ENCODE data around the gene HAT1. TPM values are rescaled to one million over a fixed set of nuclear protein-coding genes. Genes with fewer than 3 reads are reported as not detected.

Gene HAT1
- total RNA-seq, 1 donor from 2014 or later: 68.2 TPM

DNA sequence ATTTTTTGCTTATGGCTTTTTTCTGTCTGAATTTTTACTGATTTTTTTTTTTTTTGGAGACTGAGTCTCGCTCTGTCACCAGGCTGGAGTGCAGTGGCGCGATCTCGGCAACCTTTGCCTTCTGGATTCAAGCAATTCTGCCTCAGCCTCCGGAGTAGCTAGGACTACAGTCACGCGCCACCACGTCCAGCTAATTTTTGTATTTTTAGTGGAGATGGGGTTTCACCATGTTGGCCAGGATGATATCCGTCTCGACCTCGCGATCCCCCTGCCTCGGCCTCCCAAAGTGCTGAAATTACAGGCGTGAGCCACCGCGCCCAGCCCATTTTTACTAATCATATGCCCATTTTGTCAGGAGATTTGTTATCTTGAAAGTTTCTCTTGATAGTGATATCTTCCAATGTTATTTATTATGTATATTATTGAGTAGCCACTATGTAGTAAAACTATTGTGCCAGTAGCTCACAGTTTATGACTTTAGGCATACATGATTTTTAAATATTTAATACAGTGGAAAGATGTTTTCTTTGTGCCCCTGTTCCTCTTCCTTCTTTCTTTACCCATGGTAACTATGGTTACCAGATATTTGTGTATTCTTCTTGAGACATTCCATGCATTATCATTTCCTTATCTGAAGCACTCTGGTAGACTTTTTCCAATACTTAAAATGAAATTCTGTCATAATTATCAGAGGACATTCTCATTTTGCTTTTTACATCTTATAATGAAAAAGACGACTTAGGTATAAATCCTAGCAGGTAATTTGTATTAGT, 2.1 kb downstream of the HAT1 start:
- Mint-ChIP-seq H3K4me1 (ENCODE audit: low read depth) (peaks cover 44% of the 10 kb centered on the region), H3K36me3 (ENCODE audit: low read depth) (peaks cover 20% of the 10 kb centered on the region), H3K27ac (no peak overlapping the region), H3K9me3 (no peaks in the 10 kb centered on the region), H3K27me3 (ENCODE audit: insufficient read depth) (peaks cover 2% of the 10 kb centered on the region), H3K4me3 (peak overlapping the region; percentile 98)
- intact Hi-C loops (cut with micrococcal nuclease): loop anchor here (5.0 to 10.0 kb wide), 2 partner anchors 217 to 1560 kb away; no protein-coding TSS in a partner anchor
- DNase-seq (ENCODE audit: low spot score): no peak

DNA sequence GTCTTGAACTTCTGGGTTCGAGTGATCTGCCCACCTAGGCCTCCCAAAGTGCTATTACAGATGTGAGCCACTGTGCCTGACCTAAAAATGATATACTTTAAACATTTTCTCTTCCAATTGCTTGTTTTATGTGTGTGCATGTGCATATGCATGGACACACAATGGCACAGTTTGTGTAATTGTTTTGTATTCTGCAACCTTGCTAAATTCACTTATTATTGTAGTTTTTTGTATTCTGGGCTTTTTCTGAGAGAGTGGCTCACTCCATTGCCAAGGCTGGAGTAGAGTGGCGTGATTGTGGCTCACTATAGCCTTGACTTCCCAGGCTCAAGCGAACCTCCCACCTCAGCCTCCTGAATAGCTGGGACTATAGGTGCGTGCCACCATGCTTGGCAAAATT, 8.1 kb downstream of the HAT1 start:
- no peak for DNase-seq (ENCODE audit: low spot score)
- peaks cover 24% of the 10 kb centered on the region for H3K4me1 Mint-ChIP-seq (ENCODE audit: low read depth)
- no peaks in the 10 kb centered on the region for H3K9me3 Mint-ChIP-seq
- H3K4me3 Mint-ChIP-seq: no peak overlapping the region
- intact Hi-C loops (cut with micrococcal nuclease): no loop called here
- no peak overlapping the region for H3K27ac Mint-ChIP-seq
- peaks cover 51% of the 10 kb centered on the region for H3K36me3 Mint-ChIP-seq (ENCODE audit: low read depth)
- no peaks in the 10 kb centered on the region for H3K27me3 Mint-ChIP-seq (ENCODE audit: insufficient read depth)

GRCh38 chr2:171939058-171939742, 16.9 kb downstream of the HAT1 start:
- DNase-seq (ENCODE audit: low spot score): no peak
- peaks cover 11% of the 10 kb centered on the region for H3K36me3 Mint-ChIP-seq (ENCODE audit: low read depth)
- no peak overlapping the region for H3K4me3 Mint-ChIP-seq
- H3K27ac Mint-ChIP-seq: no peak overlapping the region
- H3K27me3 Mint-ChIP-seq (ENCODE audit: insufficient read depth): no peaks in the 10 kb centered on the region
- H3K4me1 Mint-ChIP-seq (ENCODE audit: low read depth): peaks cover 16% of the 10 kb centered on the region
- H3K9me3 Mint-ChIP-seq: no peaks in the 10 kb centered on the region
- intact Hi-C loops (cut with micrococcal nuclease): no loop called here

GRCh38 chr2:171939743-171940071, 17.4 kb downstream of the HAT1 start:
- Mint-ChIP-seq H3K27ac (no peak overlapping the region), H3K4me3 (no peak overlapping the region), H3K27me3 (ENCODE audit: insufficient read depth) (no peaks in the 10 kb centered on the region), H3K4me1 (ENCODE audit: low read depth) (peaks cover 13% of the 10 kb centered on the region), H3K9me3 (no peaks in the 10 kb centered on the region), H3K36me3 (ENCODE audit: low read depth) (peaks cover 13% of the 10 kb centered on the region)
- DNase-seq (ENCODE audit: low spot score): no peak
- intact Hi-C loops (cut with micrococcal nuclease): no loop called here

DNA sequence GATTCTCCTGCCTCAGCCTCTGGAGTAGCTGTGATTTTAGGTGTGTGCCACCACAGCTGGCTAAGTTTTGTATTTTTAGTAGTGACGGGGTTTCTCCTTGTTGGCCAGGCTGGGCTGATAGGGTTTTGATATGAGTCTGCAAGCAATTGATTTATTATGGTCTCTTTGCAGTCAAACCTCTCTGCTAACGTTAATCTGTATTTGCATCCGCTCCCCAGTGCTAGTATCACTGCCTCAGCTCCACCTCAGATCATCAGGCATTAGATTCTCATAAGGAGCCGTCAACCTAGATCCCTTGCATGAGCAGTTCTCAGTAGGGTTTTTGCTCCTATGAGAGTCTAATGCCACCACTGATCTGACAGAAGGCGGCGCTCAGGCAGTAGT, 19.0 kb downstream of the HAT1 start:
- Mint-ChIP-seq H3K4me3 (no peak overlapping the region), H3K4me1 (ENCODE audit: low read depth) (peaks cover 6% of the 10 kb centered on the region), H3K27me3 (ENCODE audit: insufficient read depth) (no peaks in the 10 kb centered on the region), H3K36me3 (ENCODE audit: low read depth) (peaks cover 12% of the 10 kb centered on the region), H3K9me3 (no peaks in the 10 kb centered on the region), H3K27ac (no peak overlapping the region)
- intact Hi-C loops (cut with micrococcal nuclease): no loop called here
- DNase-seq (ENCODE audit: low spot score): no peak

DNA sequence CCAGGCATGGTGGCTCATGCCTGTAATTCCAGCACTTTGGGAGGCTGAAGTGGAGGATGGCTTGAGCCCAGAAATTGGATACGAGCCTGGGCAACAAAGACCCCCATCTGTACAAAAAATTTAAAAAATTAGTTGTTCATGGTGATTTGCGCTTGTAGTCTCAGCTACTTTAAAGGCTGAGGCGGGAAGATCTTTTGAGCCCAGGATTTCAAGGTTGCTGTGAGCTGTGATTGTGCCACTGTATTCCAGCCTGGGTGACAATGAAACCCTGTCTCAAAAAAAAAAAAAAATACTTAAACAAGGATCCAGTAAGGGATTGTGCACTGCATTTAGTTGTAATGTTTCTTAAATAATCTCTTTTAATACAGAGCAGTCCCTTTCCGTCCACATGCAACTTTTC, 21.6 kb downstream of the HAT1 start:
- peaks cover 10% of the 10 kb centered on the region for H3K36me3 Mint-ChIP-seq (ENCODE audit: low read depth)
- H3K4me3 Mint-ChIP-seq: no peak overlapping the region
- intact Hi-C loops (cut with micrococcal nuclease): no loop called here
- no peak for DNase-seq (ENCODE audit: low spot score)
- H3K9me3 Mint-ChIP-seq: no peaks in the 10 kb centered on the region
- no peaks in the 10 kb centered on the region for H3K27me3 Mint-ChIP-seq (ENCODE audit: insufficient read depth)
- no peak overlapping the region for H3K27ac Mint-ChIP-seq
- no peaks in the 10 kb centered on the region for H3K4me1 Mint-ChIP-seq (ENCODE audit: low read depth)

DNA sequence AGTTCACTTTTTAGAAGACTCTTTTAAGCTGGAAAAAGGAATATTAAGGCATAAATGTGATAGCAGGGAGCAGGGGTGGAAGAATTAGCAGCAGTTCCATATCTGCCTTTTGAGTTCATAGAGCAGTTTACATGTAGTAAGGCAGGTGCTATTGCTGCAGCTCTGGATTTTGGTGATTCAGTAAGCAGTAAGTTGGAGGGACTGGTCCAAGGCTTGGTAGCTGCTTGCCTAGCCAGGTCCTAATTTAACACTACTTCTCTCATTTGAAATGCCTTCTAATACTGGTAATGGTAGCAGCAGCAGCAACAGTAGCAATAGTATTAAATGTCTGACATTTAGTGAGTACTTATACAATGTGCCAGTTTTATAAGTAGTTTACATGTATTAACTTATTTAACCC, 30.0 kb downstream of the HAT1 start:
- no peak overlapping the region for H3K4me3 Mint-ChIP-seq
- DNase-seq (ENCODE audit: low spot score): no peak
- H3K4me1 Mint-ChIP-seq (ENCODE audit: low read depth): peaks cover 25% of the 10 kb centered on the region
- H3K27ac Mint-ChIP-seq: no peak overlapping the region
- peaks cover 21% of the 10 kb centered on the region for H3K36me3 Mint-ChIP-seq (ENCODE audit: low read depth)
- H3K27me3 Mint-ChIP-seq (ENCODE audit: insufficient read depth): no peaks in the 10 kb centered on the region
- H3K9me3 Mint-ChIP-seq: no peaks in the 10 kb centered on the region
- intact Hi-C loops (cut with micrococcal nuclease): no loop called here

GRCh38 chr2:171952748-171953147, 30.5 kb downstream of the HAT1 start:
- DNase-seq (ENCODE audit: low spot score): no peak
- peaks cover 27% of the 10 kb centered on the region for H3K4me1 Mint-ChIP-seq (ENCODE audit: low read depth)
- H3K9me3 Mint-ChIP-seq: no peaks in the 10 kb centered on the region
- H3K4me3 Mint-ChIP-seq: no peak overlapping the region
- no peak overlapping the region for H3K27ac Mint-ChIP-seq
- H3K27me3 Mint-ChIP-seq (ENCODE audit: insufficient read depth): no peaks in the 10 kb centered on the region
- intact Hi-C loops (cut with micrococcal nuclease): no loop called here
- peaks cover 21% of the 10 kb centered on the region for H3K36me3 Mint-ChIP-seq (ENCODE audit: low read depth)

GRCh38 chr2:171956135-171956825, 34.0 kb downstream of the HAT1 start:
- no peaks in the 10 kb centered on the region for H3K9me3 Mint-ChIP-seq
- intact Hi-C loops (cut with micrococcal nuclease): no loop called here
- H3K36me3 Mint-ChIP-seq (ENCODE audit: low read depth): peaks cover 21% of the 10 kb centered on the region
- no peak overlapping the region for H3K4me3 Mint-ChIP-seq
- H3K27me3 Mint-ChIP-seq (ENCODE audit: insufficient read depth): no peaks in the 10 kb centered on the region
- peak overlapping the region; percentile 6 for H3K27ac Mint-ChIP-seq
- no peak for DNase-seq (ENCODE audit: low spot score)
- H3K4me1 Mint-ChIP-seq (ENCODE audit: low read depth): peaks cover 32% of the 10 kb centered on the region

DNA sequence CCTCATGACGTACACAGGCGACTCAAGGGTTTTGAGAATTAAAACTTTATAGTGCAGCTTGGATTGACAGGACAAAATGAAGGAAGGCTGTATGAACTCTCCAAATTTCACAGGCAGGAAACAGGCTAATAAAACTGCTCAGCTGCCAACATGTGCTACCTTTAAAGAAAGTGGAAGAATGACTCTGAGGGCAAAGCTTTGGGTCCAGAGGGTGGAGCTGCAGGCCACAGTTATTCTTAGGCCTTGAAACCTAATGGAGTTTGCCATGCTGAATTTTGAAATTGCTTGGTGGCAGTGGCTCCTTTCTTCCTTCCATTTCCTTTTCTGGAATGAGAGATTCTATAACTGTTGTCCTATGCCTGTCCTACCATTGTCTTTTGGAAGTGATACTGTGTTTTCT, 34.8 kb downstream of the HAT1 start:
- Mint-ChIP-seq H3K27ac (no peak overlapping the region), H3K4me1 (ENCODE audit: low read depth) (peaks cover 32% of the 10 kb centered on the region), H3K36me3 (ENCODE audit: low read depth) (peaks cover 21% of the 10 kb centered on the region), H3K9me3 (no peaks in the 10 kb centered on the region), H3K27me3 (ENCODE audit: insufficient read depth) (no peaks in the 10 kb centered on the region), H3K4me3 (no peak overlapping the region)
- intact Hi-C loops (cut with micrococcal nuclease): no loop called here
- DNase-seq (ENCODE audit: low spot score): no peak

DNA sequence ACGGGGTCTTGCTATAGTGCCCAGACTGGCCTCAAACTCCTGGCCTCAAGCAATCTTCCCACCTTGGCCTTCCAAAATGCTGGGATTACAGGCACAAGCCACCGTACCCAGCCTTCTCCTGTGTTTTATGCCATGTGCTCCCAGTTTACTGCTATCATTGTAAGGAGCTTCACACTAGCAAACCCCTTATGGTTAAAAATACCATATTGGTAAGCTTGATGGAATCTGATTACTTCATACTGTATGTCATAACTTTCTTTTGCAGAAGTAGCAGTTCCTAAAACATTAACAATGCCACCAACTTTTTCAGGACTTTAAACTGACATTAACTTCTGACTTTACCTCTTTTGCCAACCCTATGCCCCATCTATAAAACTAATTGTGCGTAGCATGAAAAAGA, 36.2 kb downstream of the HAT1 start:
- H3K27me3 Mint-ChIP-seq (ENCODE audit: insufficient read depth): no peaks in the 10 kb centered on the region
- H3K4me1 Mint-ChIP-seq (ENCODE audit: low read depth): peaks cover 37% of the 10 kb centered on the region
- peaks cover 19% of the 10 kb centered on the region for H3K36me3 Mint-ChIP-seq (ENCODE audit: low read depth)
- no peak overlapping the region for H3K4me3 Mint-ChIP-seq
- intact Hi-C loops (cut with micrococcal nuclease): no loop called here
- DNase-seq (ENCODE audit: low spot score): no peak
- H3K9me3 Mint-ChIP-seq: no peaks in the 10 kb centered on the region
- no peak overlapping the region for H3K27ac Mint-ChIP-seq

GRCh38 chr2:171959998-171960397, 37.7 kb downstream of the HAT1 start:
- H3K4me3 Mint-ChIP-seq: no peak overlapping the region
- H3K27ac Mint-ChIP-seq: no peak overlapping the region
- no peaks in the 10 kb centered on the region for H3K27me3 Mint-ChIP-seq (ENCODE audit: insufficient read depth)
- peaks cover 11% of the 10 kb centered on the region for H3K36me3 Mint-ChIP-seq (ENCODE audit: low read depth)
- no peak for DNase-seq (ENCODE audit: low spot score)
- peaks cover 37% of the 10 kb centered on the region for H3K4me1 Mint-ChIP-seq (ENCODE audit: low read depth)
- H3K9me3 Mint-ChIP-seq: no peaks in the 10 kb centered on the region
- intact Hi-C loops (cut with micrococcal nuclease): no loop called here

DNA sequence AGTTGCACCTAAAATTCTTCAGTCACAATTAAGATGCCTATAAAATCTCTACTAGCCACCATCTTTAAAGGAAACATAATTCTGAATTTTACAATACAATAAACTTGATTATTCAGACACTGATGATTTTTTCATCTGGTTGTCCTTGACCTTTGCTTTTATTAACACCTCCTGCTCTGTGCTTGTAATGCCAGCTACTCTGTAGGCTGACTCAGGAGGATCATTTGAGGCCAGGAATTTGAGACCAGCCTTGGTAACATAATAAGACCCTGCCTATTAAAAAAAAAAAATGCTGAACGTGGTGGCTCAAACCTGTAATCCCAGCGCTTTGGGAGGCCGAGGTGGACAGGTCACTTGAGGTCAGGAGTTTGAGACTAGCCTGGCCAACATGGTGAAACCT, 38.3 kb downstream of the HAT1 start:
- intact Hi-C loops (cut with micrococcal nuclease): no loop called here
- no peak overlapping the region for H3K4me3 Mint-ChIP-seq
- no peaks in the 10 kb centered on the region for H3K27me3 Mint-ChIP-seq (ENCODE audit: insufficient read depth)

More for the DNA sequence above, 38.3 kb downstream of the HAT1 start:
- peaks cover 9% of the 10 kb centered on the region for H3K36me3 Mint-ChIP-seq (ENCODE audit: low read depth)
- no peak overlapping the region for H3K27ac Mint-ChIP-seq
- no peaks in the 10 kb centered on the region for H3K9me3 Mint-ChIP-seq
- no peak for DNase-seq (ENCODE audit: low spot score)
- H3K4me1 Mint-ChIP-seq (ENCODE audit: low read depth): peaks cover 37% of the 10 kb centered on the region
